DND-41 (cell line): ENCODE measurements around the gene ARL8B.
A peak's percentile ranks its signal among the peaks of the same experiment; 100 is the strongest.

Experiments
- ATAC-seq: fragments of 200-7000 bp; cut with Tn5 transposase; 3 replicates; pipeline ENCODE4 v1.9.1; 2021; ENCODE audit warnings: low read depth; ENCODE audit not compliant: insufficient read depth
- DNase-seq: peaks from one replicate; pipeline ENCODE4 v3.0.0-alpha.2; 2020
- H2AFZ ChIP-seq: 2 replicates; pipeline ENCODE4 v1.6.0; 2012; ENCODE audit warnings: low read depth, low read length
- H3K27ac ChIP-seq: 2 replicates; pipeline ENCODE4 v1.5.1; 2012; ENCODE audit warnings: low read length, inconsistent platforms
- H3K27me3 ChIP-seq: fragments of 200-600 bp; sonication (generic); 2 replicates; pipeline ENCODE4 v1.6.0; 2012; ENCODE audit warnings: low read length, mild to moderate bottlenecking, inconsistent platforms; ENCODE audit not compliant: insufficient read depth, poor library complexity
- H3K36me3 ChIP-seq: 2 replicates; pipeline ENCODE4 v1.5.1; 2012; ENCODE audit warnings: low read length, inconsistent platforms; ENCODE audit not compliant: insufficient read depth
- H3K4me1 ChIP-seq: 2 replicates; pipeline ENCODE4 v1.5.1; 2012; ENCODE audit warnings: mild to moderate bottlenecking, low read length; ENCODE audit not compliant: insufficient read depth
- H3K4me2 ChIP-seq: 2 replicates; pipeline ENCODE4 v1.6.0; 2012; ENCODE audit warnings: mild to moderate bottlenecking, moderate library complexity, low read length, inconsistent platforms; ENCODE audit not compliant: insufficient read depth
- H3K4me3 ChIP-seq, 2 experiments: fragments of 200-600 bp in 1 of 2; shearing (Covaris generic) in 1 of 2; 2 replicates each; pipeline ENCODE4 v1.5.1; 2012 to 2016; ENCODE audit warnings: inconsistent platforms in 2 of 2, low read length in 2 of 2, mild to moderate bottlenecking in 2 of 2, low read depth in 1 of 2, moderate library complexity in 1 of 2
- H3K79me2 ChIP-seq: 2 replicates; pipeline ENCODE4 v1.6.0; 2012; ENCODE audit warnings: low read length, inconsistent platforms; ENCODE audit not compliant: insufficient read depth
- H3K9ac ChIP-seq: 2 replicates; pipeline ENCODE4 v1.6.0; 2012; ENCODE audit warnings: low read depth, mild to moderate bottlenecking, inconsistent platforms, low read length, moderate library complexity
- H3K9me3 ChIP-seq: 2 replicates; pipeline ENCODE4 v1.5.1; 2012; ENCODE audit warnings: low read length, moderate library complexity, mild to moderate bottlenecking, inconsistent platforms; ENCODE audit not compliant: insufficient read depth, severe bottlenecking
- H4K20me1 ChIP-seq: 2 replicates; pipeline ENCODE4 v1.6.0; 2012; ENCODE audit warnings: low read length; ENCODE audit not compliant: insufficient read depth
- EZH2 ChIP-seq: IDR thresholded peaks from 3 replicates; pipeline ENCODE4 v1.6.1; 2012; ENCODE audit warnings: borderline replicate concordance, low read depth, mild to moderate bottlenecking, moderate library complexity, low read length, inconsistent platforms; ENCODE audit not compliant: severe bottlenecking
- TF ChIP-seq, protein P1 (sequence below): IDR thresholded peaks from 2 replicates; pipeline ENCODE4 v1.5.1; 2012; ENCODE audit warnings: borderline replicate concordance, low read length, moderate library complexity, mild to moderate bottlenecking; ENCODE audit not compliant: poor library complexity, severe bottlenecking; ENCODE audit errors: extremely low read depth

The ARL8B gene

DNA sequence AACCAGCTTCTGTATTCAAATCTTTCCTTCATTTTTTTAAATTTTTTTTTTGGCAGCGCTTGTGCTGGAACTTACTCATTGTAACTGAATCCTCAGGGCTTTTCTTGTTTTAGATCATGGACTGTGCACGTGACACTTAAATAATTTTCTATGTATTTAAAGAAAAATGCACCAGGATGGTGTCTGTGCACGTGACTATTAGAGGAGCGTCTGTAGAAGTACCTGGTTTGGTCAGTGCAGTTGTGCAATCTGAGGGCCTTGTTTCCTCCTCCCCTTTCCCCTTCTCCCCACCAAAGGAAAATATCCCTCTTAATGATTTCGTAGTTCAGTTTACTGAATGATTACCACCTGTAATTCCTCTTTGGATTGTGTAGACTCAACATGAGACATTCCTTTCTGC, 96.7 kb downstream of the ARL8B start:
- Histone ChIP-seq H3K9ac (no peak overlapping the region), H3K4me3 (no peak overlapping the region), H3K79me2 (no peaks in the 10 kb centered on the region; the same call in 1 of the 2 replicates), H3K4me1 (no peaks in the 10 kb centered on the region), H3K27ac (no peak overlapping the region), H3K4me2 (no peak overlapping the region), H4K20me1 (peaks cover 27% of the 10 kb centered on the region), H3K27me3 (no peaks in the 10 kb centered on the region), H2AFZ (no peak overlapping the region), H3K9me3 (no peaks in the 10 kb centered on the region), H3K36me3 (peaks cover 74% of the 10 kb centered on the region)
- no peak for TF ChIP-seq EZH2
- TF ChIP-seq, protein P1, sequence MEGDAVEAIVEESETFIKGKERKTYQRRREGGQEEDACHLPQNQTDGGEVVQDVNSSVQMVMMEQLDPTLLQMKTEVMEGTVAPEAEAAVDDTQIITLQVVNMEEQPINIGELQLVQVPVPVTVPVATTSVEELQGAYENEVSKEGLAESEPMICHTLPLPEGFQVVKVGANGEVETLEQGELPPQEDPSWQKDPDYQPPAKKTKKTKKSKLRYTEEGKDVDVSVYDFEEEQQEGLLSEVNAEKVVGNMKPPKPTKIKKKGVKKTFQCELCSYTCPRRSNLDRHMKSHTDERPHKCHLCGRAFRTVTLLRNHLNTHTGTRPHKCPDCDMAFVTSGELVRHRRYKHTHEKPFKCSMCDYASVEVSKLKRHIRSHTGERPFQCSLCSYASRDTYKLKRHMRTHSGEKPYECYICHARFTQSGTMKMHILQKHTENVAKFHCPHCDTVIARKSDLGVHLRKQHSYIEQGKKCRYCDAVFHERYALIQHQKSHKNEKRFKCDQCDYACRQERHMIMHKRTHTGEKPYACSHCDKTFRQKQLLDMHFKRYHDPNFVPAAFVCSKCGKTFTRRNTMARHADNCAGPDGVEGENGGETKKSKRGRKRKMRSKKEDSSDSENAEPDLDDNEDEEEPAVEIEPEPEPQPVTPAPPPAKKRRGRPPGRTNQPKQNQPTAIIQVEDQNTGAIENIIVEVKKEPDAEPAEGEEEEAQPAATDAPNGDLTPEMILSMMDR: no peak
- DNase-seq (no peak), ATAC-seq (no peak)

DNA sequence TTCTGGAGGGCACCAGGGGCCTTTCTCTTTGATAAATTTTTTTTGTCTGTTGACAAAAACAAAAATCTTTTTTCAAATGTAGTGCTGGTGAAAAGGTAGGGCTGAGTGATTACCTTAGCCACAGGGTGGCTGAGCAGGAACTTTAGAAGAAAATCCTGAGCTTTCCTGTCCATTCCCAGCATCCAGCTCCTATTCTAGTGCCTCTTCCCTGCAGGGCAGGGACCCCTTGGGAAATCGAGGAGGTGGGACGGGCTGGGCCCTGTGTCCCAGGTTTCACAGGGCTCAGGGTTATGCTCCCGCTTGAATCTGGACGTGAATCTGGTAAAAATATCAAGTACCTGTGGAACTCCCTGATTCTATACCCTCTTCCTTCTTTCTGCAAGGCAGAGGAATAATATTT, 97.1 kb downstream of the ARL8B start:
- H3K4me1 ChIP-seq: no peaks in the 10 kb centered on the region
- H3K79me2 ChIP-seq: no peaks in the 10 kb centered on the region; the same call in 1 of the 2 replicates
- DNase-seq (no peak), ATAC-seq (no peak)
- no peak overlapping the region for H3K4me3 ChIP-seq
- TF ChIP-seq, protein P1: no peak
- TF ChIP-seq EZH2: no peak
- H3K27me3 ChIP-seq: no peaks in the 10 kb centered on the region
- H3K9ac ChIP-seq: no peak overlapping the region
- H3K36me3 ChIP-seq: peaks cover 70% of the 10 kb centered on the region
- no peak overlapping the region for H3K27ac ChIP-seq
- H3K4me2 ChIP-seq: no peak overlapping the region
- H2AFZ ChIP-seq: no peak overlapping the region
- peaks cover 23% of the 10 kb centered on the region for H4K20me1 ChIP-seq
- H3K9me3 ChIP-seq: no peaks in the 10 kb centered on the region

DNA sequence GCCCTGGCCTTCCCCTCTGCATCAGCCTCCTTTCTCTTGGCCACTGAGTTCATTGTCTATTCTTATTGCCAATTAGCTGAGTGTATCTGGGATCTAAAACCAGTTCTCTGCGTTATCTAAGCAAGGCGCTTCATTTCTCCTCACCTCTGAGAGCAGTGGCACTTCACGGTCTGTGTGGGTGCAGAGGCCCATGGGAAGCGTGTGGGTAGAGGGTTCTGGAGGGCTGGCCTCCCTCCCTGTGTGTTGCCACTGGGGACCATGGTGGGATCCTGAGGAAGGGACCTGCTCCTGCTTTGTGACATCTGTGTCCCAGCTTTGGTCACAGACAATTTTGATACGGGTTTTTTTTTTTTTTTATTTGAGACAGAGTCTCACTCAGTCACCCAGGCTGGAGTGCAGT, 98.1 kb downstream of the ARL8B start:
- no peaks in the 10 kb centered on the region; the same call in 1 of the 2 replicates for H3K79me2 ChIP-seq
- H3K36me3 ChIP-seq: peaks cover 60% of the 10 kb centered on the region
- H2AFZ ChIP-seq: no peak overlapping the region
- no peak overlapping the region for H3K4me2 ChIP-seq
- H3K4me1 ChIP-seq: no peaks in the 10 kb centered on the region
- no peaks in the 10 kb centered on the region for H3K27me3 ChIP-seq
- H4K20me1 ChIP-seq: peaks cover 20% of the 10 kb centered on the region
- no peak overlapping the region for H3K9ac ChIP-seq
- DNase-seq (no peak), ATAC-seq (peak; percentile 48)
- H3K27ac ChIP-seq: peak overlapping the region; percentile 55
- H3K9me3 ChIP-seq: no peaks in the 10 kb centered on the region
- TF ChIP-seq, protein P1: no peak
- TF ChIP-seq EZH2: no peak
- H3K4me3 ChIP-seq: no peak overlapping the region
